KMS-11 (cell line): ENCODE measurements around the gene KRTAP10-3.
"Not testable (repeated sequence)": the region's sequence is repeated elsewhere in the genome, so short reads cannot be mapped to it uniquely, and the experiment has no call there.

Source experiments
- H2AFZ ChIP-seq: fragments of 200-600 bp; sonication (generic); 2 replicates; pipeline ENCODE4 v1.6.1; 2016; ENCODE audit warnings: antibody characterized with exemption, mixed run types, low read depth
- H3K27ac ChIP-seq: fragments of 200-600 bp; sonication (generic); 2 replicates; pipeline ENCODE4 v1.6.1; 2016; ENCODE audit warnings: mild to moderate bottlenecking, mixed run types
- H3K27me3 ChIP-seq: fragments of 200-600 bp; sonication (generic); 2 replicates; pipeline ENCODE4 v1.6.1; 2017; ENCODE audit warnings: mild to moderate bottlenecking, low read depth, mixed run types, moderate library complexity; ENCODE audit not compliant: insufficient read depth
- H3K36me3 ChIP-seq: fragments of 200-600 bp; sonication (generic); 2 replicates; pipeline ENCODE4 v1.6.1; 2017; ENCODE audit warnings: mild to moderate bottlenecking, mixed run types; ENCODE audit not compliant: insufficient read depth
- H3K4me1 ChIP-seq: fragments of 200-600 bp; sonication (generic); 2 replicates; pipeline ENCODE4 v1.6.1; 2016; ENCODE audit warnings: mild to moderate bottlenecking, low read depth, mixed run types; ENCODE audit not compliant: poor library complexity, severe bottlenecking
- H3K4me2 ChIP-seq: fragments of 200-600 bp; sonication (generic); 2 replicates; pipeline ENCODE4 v1.7.0; 2016; ENCODE audit warnings: mild to moderate bottlenecking, mixed run types
- H3K4me3 ChIP-seq: fragments of 200-600 bp; sonication (generic); IDR thresholded peaks from 2 replicates; pipeline ENCODE4 v1.6.1; 2017; ENCODE audit warnings: low read depth, low read length, mixed read lengths; ENCODE audit not compliant: insufficient read depth
- H3K79me2 ChIP-seq: fragments of 200-600 bp; sonication (generic); 2 replicates; pipeline ENCODE4 v1.6.1; 2016; ENCODE audit warnings: low read depth, mixed run types; ENCODE audit not compliant: insufficient read depth
- H3K9ac ChIP-seq: fragments of 200-600 bp; sonication (generic); 2 replicates; pipeline ENCODE4 v1.6.1; 2016; ENCODE audit warnings: mild to moderate bottlenecking, mixed run types
- H4K20me1 ChIP-seq: fragments of 200-600 bp; sonication (generic); 2 replicates; pipeline ENCODE4 v1.6.1; 2016; ENCODE audit warnings: mild to moderate bottlenecking, mixed run types; ENCODE audit not compliant: insufficient read depth
- CTCF ChIP-seq: fragments of 200-600 bp; sonication (generic); conservative IDR thresholded peaks from 2 replicates; pipeline ENCODE4 v1.6.1; 2017; ENCODE audit warnings: low read depth, mild to moderate bottlenecking, antibody characterized with exemption, low read length, moderate library complexity, mixed read lengths

The KRTAP10-3 gene

GRCh38 chr21:44574457-44575306, 16.1 kb upstream of the KRTAP10-3 start:
- Histone ChIP-seq H3K27ac (no peak overlapping the region), H2AFZ (no peak overlapping the region), H3K4me1 (no peaks in the 10 kb centered on the region), H3K79me2 (no peaks in the 10 kb centered on the region), H3K4me3 (no peak overlapping the region), H3K4me2 (no peak overlapping the region), H3K36me3 (no peaks in the 10 kb centered on the region), H3K27me3 (peaks cover 56% of the 10 kb centered on the region), H4K20me1 (no peaks in the 10 kb centered on the region), H3K9ac (no peak overlapping the region)
- no peak for TF ChIP-seq CTCF

GRCh38 chr21:44573630-44574456, 15.2 kb upstream of the KRTAP10-3 start, which contains the start of gene KRTAP10-4:
TSS of gene KRTAP10-4 (plus strand) at chr21:44573729. CDS start at chr21:44573759, 30 bp downstream.
- not testable (repeated sequence) for H4K20me1 ChIP-seq, H3K36me3 ChIP-seq, H2AFZ ChIP-seq, H3K4me3 ChIP-seq, H3K27ac ChIP-seq, H3K79me2 ChIP-seq, H3K9ac ChIP-seq, H3K4me2 ChIP-seq, H3K4me1 ChIP-seq
- H3K27me3 ChIP-seq, result peaks cover 56% of the 10 kb centered on the region

- no peak overlapping the region for H3K9ac ChIP-seq
- peaks cover 53% of the 10 kb centered on the region for H3K27me3 ChIP-seq
- H2AFZ ChIP-seq, result no peak overlapping the region
These were observed 14.5 kb upstream of the KRTAP10-3 start for GRCh38 chr21:44572959-44573583.

GRCh38 chr21:44571844-44572782, 13.5 kb upstream of the KRTAP10-3 start:
- H2AFZ ChIP-seq, result no peak overlapping the region
- no peak overlapping the region for H3K27ac ChIP-seq
- H3K79me2 ChIP-seq, result no peaks in the 10 kb centered on the region
- peaks cover 45% of the 10 kb centered on the region for H3K27me3 ChIP-seq
- no peak overlapping the region for H3K4me3 ChIP-seq
- H3K36me3 ChIP-seq, result no peaks in the 10 kb centered on the region
- H3K4me2 ChIP-seq, result no peak overlapping the region
- no peak overlapping the region for H3K9ac ChIP-seq
- no peaks in the 10 kb centered on the region for H4K20me1 ChIP-seq
- H3K4me1 ChIP-seq, result no peaks in the 10 kb centered on the region
- TF ChIP-seq CTCF, result no peak

More at GRCh38 chr21:44572959-44573583, 14.5 kb upstream of the KRTAP10-3 start:
- Histone ChIP-seq H4K20me1 (no peaks in the 10 kb centered on the region), H3K4me2 (no peak overlapping the region), H3K27ac (no peak overlapping the region), H3K79me2 (no peaks in the 10 kb centered on the region), H3K36me3 (no peaks in the 10 kb centered on the region), H3K4me1 (no peaks in the 10 kb centered on the region), H3K4me3 (no peak overlapping the region)
- no peak for TF ChIP-seq CTCF
